Left hindlimb (tissue), 1 donor: ENCODE data around the gene BMP7.
"Not testable (repeated sequence)": the region's sequence is repeated elsewhere in the genome, so short reads cannot be mapped to it uniquely, and the experiment has no call there.

Experiments used
- DNase-seq: peaks from one replicate; pipeline ENCODE4 v3.0.0-alpha.2; 2018

BMP7 gene

DNA sequence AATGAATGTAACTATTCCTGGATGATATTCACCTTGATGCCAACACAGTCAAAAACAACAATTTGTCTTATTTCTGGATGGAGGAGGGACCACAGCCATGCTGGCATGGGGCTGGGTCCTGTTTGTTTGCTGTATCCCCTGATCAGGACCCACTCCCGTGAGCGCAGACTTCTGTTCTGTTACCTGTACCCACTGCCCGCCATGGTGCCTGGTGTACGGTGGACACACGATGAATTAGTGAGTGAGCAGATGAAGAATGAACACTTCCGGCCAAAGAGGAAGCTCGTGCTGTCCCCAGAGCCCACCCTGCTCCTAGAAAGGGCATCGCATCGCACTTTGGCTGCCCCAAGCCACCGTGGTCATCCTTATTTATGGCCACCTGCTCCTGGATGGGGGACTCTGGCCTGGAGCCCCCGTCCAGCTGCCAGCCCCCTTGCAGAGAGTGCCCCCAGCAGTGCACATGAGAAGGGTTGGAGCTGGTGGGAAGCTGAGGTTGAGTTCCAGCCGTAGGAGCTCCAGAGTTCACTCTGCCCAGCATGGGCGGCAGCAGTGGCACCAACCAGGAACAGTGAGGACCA, 100.9 kb downstream of the BMP7 start:
- DNase-seq: no peak

DNA sequence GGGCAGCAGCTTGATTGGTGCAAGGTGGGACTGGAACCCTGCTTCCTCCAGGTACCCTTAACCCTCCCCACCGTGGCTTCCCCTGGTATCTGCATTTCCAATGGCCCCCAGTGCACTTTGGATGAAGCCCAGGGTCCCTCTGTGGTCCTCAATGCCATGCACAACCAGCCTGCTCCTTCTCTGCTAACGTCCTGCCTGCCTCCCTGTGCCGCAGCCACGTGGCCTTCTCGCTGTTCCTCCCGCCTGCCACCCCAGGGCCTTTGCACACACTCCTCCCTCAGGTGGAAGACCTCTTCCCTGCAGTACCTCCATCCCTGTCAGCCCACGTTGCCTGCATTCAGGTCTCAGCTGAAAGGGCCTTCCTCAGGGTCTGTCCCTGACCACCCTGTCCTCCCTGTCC, 101.6 kb downstream of the BMP7 start:
- DNase-seq: no peak

DNA sequence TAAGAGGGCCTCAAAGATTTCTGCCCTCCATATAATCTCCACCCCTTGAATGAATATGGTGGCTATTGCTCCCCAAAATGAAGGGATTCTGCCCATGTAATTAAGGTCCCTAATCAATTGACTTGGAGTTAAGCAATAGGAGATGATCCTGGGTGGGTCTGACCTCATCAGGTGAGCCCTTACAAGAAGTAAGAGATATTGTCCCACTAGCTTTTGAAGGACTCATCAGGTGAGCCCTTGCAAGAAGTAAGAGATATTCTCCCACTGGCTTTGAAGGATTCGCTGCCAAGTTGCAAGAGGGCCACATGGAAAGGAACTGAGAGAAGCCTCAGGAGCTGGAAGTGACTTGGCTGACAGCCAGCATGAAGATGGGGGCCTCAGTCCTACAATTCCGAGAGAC, 103.4 kb downstream of the BMP7 start:
- no peak for DNase-seq

DNA sequence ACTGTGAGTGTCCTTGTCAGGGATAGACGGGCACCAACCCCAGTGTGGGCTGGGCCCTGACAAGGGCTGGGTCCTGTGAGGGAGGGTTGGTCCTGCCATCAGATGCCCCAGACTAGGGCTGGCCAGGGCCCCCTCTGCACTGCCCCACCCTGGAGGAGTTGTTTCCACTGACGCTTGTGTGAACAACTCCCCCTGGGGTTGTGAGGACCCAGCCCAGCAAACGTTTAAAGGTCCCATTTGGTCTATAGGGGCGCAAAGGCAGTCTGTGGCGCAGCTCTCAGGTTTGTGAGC, 104.1 kb downstream of the BMP7 start:
- DNase-seq: no peak

DNA sequence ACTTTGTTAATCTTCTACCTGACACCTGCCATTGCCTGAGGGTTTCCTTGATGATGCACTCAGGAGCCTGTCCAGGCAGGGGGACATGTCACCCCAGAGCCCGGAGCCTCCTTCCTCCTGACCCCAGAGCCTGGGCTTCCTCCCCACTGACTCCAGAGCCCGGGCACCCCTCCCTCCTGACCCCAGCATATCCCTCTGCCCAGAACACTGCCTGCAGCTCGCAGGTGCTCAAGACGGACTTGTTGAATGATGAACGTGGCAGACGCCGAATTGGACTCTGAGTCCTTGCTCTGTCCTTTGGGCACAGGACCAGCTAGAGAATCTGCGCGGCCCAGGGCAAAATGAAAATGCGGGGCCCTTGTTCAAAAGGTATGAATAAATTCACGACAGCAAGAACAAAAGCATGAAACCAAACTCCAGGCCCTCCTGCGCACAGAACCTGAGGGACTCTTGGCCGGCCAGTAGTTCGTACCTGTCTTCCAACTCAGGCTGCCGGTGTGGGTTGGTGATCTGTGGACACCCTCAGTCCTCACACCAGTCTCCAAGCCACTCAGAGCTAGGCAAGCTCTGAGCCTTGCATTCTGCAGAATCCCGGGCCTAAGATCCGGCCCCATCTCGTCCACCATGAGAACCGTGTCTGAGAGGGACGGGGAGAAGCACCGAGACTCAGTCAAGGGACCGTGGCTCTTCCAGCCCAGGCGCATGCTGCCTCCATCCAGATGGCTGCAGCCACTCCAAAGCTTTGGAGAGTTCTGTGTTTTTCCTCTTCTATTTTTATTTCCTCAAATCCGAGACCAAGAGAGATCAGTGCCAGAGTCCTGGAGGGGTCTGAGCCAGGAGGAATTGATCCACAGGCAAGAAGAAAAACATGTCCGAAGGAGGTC, 104.7 kb downstream of the BMP7 start:
- no peak for DNase-seq

DNA sequence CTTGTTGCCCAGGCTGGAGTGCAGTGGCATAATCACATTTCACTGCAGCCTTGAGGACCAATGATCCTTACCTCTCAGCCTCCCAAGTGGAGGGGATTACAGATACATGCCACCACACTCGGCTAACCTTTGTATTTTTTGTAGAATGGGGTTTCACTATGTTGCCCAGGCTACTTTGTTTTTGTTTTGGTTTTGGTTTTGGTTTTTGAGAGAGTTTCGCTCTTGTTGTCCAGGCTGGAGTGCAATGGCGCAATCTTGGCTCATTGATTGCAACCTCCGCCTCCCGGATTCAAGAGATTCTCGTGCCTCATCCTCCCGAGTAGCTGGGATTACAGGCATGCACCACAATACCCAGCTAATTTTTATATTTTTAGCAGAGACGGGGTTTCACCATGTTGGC, 105.5 kb downstream of the BMP7 start:
- DNase-seq: no peak

DNA sequence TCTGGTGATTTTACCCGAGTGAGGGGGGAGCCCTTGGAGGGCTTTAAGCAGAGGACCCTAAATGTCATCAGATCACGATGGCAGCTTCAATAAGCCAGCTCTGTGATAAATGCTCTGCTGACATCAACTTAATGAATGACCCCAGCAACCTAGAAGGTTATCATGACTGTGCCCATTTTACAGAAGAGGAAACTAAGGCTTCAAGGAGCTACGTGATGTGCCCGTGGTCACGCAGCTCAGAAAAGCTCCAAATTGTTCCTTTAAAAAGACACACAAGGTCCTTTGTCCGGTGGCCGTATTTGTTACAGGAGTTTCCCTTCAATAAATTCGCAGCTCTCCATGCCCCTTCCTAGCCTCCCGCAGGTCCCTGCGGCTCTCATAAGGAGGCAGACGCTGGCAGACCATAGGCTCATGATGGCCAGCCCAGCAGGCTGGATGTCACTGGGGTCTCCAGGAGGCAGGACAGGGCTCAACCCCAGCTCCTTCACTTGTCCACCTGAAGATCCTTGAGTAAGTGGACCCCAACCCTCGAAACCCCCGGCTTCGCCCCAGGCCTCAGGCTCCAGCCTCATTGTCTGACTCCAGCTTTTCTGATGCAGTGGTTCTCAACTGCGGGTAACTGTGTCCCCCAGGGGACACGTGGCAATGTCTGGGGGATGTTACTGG, 106.4 kb downstream of the BMP7 start:
- no peak for DNase-seq

DNA sequence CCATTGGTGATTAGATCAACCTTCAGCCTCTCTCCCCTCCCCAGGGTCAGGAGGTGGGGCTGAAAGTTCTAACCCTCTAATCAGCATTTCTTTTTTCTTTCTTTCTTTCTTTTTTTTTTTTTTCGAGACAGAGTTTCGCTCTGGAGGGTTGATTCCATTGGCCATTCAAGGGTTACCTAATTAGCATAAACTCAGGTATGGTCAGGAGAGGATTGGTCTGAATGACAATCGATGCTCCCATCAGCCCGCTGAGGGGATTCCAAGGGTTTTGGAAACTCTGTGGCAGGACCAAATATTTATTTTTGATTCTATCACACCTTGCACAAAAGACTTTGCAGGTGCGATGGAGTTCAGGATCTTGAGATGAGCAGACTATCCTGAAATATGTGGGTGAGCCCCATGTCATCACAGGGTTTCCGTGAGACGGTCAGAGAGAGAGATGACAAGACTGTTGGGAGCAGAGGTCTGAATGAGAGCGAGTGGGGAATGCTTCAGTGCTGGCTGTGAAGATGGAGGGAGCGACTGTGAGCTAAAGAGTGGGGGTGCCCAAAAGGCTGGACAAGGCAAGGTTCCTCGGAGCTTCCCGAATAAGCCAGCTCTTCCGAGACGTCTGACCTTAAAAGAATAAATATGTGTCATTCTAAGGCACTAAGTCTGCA, 107.1 kb downstream of the BMP7 start:
- DNase-seq: no peak

DNA sequence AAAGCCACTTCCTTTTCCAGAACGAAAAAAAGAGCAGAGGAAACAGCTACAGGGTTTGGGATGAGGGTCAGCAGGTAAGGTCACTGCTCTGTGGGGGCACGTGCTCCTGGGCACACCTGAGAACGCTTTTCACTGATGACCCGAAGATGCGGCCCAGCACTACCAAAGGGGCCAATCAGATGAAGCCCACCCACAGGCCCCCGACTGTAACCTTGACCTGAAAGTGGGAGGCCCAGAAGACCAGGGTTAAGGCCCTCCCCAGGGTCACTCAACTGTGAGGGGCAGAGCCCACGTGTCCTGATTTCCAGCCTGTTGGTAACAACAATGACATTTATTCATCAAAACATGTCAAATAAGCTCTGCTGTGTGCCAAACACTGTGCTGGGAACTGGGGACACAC, 108.0 kb downstream of the BMP7 start:
- DNase-seq: no peak

DNA sequence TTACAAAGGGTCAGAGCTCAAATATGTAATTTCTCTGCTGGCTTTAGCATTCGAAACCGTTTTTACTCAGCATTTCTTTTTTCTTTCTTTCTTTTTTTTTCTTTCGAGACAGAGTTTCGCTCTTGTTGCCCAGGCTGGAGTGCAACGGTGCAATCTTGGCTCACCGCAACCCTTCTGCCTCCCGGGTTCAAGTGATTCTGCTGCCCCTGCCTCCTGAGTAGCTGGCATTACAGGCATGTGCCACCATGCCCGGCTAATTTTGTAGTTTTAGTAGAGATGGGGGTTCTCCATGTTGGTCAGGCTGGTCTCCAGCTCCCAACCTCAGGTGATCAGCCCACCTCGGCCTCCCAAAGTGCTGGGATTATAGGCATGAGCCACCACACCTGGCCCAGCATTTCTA, 108.7 kb downstream of the BMP7 start:
- not testable (repeated sequence) for DNase-seq

DNA sequence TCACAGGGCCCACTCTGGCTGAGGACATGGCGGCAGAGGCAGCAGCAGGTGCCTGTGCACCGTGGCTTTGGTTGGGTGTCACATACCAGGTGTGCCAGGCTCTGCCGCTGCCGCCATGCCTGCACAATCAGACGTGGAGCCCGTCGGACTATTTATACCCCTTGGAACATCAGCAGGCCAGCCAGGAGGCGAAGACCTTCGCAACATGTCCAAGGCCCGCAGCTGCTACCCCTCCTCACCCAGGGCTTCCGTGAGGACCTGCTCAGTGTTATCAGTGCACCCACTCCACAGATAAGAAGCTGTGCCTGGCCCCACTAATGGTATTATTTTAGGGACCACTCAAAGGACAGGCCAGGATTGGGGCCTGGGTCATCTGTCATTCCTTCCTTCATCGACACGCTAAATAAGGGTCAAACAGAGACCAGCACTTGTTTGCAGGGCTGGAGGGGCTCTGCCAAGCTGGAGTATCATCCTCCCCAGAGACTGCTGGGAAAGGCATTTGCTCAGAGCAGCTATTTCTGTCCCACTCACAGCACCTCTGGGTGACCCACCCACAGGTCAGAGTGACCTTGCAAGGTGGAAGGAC, 109.2 kb downstream of the BMP7 start:
- DNase-seq: no peak

DNA sequence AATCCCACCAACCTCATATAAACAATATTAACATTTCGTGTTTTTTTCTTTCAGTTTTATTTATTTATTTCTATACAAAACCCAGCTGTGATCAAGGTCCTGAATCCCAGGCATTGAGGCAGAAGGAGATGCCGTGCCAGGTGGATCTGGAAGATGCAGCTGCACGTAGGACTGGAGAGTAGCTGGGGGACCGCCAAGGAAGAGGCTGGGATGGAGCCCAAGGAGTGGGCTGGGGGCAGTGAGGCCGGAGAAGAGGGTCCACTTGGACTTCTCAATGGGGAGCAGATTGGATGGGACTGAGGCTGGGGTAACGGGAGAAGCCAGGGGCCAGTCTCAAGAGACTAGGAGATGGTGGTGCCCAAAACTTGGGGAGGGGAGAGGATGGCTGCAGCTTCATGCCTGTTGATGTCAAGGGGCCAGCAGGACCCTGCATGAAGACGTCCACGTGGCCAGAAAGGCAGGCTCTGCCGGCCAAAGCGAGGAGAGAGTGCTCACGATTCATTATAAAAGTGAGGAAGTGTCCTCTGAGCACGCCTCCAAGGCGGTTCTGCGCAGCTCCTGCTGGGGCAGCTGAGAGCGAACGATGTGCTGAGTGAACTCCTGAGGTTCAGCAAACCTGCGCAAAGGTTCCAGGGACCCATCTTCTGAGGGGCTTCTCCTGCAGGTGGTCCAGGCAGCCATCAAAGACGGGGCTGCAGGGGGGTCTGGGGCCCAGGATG, 110.3 kb downstream of the BMP7 start:
- DNase-seq: no peak

DNA sequence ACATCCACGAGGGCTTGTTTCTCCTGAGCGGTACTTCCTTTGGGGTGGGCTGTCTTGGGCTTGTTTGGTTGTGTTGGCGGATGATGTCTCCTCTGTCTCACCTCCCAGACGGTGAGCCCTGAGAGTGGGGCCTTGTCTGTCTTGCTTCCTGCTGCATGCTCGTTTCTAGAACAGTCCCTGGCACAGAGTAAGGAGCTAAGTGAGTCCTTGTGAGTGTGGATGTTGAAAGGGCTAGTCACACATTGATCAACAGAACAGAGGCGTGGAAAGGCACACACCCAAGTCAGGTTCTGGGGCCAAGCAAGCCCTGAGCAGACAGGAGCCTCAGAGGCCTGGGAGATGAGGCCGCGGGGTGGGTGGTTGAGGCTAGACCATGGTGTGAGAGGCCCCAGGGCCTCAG, 111.0 kb downstream of the BMP7 start:
- no peak for DNase-seq

DNA sequence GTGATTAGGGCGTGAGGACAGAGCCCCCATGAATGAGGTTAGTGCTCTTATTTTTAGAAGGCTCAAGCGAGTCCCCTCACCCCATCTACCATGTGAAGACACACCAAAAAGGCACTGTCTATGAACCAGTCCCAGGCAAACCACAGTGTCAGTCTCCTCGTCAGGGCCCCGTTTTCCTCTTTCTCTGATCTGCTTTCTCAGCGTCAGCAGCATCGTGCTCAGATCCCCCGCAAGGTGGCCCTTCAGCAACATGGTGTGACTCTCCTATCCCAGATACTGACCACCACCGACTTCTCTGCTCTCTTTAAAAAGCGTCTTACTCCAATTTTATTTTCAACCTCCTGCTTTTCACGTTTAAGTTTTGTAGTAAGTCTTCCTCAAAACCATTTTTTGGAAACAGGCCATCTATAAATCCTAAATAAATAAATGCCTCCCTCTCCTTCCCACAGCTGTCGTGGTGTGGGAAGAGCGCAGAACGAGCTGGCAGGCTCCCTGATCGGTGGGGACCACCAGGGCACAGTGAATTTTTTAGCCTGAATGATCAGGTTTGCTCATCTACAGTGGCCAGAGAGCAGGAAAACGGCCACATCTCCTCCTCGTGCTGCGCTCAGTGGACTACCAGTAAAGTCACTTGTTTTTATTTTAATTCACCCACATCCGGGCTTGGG, 113.1 kb downstream of the BMP7 start:
- DNase-seq: no peak

DNA sequence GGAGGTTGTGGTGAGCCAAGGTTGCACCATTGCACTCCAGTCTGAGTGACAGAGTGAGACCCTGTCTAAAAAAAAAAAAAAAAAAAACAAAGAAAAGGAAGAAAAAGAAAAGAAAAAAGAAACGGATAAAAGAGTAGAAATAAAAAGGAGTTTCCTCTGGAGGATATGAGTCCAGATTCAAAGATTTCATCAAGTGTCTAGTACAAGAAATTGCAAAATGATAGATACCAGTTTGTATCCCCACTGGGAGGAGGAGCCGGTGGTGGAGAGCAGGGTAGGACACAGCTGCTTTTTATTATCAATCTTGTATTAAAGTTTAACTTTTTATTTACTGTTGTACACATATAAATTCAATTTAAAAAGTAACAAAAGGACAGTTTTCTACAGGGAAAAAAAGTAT, 113.9 kb downstream of the BMP7 start:
- no peak for DNase-seq

DNA sequence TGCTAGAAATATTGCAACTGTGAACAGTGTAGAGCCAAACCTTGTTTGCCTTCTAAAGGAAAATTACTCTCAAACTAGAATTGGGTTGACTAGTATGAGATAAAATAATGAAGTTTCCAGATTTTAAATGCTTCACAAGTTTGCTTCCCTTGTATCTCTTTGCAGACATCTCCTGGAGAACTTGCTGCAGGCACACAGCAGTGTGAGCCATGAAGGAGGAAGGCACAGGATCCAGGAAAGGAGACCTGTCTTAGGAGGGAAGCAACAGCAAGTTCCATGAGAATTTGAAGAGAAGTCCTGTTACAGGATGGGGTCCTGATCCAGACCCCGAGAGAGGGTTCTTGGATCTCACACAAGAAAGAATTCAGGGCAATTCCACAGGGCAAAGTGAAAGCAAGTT, 115.9 kb downstream of the BMP7 start:
- no peak for DNase-seq

DNA sequence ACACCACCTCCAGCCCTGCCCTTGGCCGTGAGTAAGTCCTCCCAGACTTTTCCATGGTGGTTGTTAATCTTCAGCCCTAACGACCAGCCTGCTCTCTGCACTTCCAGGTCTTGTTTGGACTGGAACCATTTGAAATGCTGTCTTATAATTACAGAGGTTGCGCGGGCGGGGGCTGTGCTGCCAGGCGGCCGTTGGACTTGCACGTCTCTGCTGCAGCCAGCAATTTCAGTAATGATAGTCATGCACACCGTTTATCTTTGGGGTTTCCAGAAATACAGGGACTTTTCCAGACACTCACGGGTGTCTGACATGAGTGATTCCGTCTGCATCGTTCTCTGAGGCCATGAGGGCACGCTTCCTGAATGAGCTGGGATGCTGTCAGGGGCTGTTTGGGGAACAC, 118.2 kb downstream of the BMP7 start:
- peak; percentile 73 for DNase-seq

DNA sequence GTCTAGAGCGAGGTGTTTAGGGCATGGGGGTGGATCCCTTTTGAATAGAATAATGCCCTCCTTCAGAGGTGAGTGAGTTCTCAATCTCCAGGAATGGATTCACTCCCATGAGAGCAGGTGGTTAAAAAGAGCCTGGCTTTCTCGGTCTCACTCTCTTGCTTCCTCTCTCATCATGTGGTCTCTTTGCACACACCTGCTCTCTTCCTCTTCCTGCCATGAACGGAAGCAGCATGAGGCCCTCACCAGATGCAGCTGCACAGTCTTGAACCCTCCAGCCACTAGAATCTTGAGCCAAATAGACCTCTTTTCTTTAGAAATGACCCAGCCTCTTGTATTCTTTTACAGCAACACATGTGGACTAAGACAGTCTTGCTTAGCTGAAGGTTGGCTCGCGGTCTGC, 119.3 kb downstream of the BMP7 start:
- no peak for DNase-seq

DNA sequence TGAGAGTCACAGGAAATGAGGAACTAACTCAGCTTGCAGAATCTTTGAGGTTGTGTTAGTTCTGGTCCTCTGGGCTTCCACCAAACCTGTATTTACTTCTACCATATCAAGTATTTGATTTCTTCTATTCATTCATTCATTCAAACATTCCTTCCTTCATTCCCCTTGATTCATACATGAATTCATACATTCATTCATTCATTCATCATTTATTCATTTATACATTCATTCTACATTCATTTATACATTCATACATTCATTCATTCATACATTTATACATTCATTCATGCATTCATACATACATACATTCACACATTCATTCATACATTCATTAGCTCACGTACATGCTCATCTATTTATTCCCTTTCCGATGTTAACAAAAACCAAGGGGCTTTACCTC, 120.3 kb downstream of the BMP7 start:
- no peak for DNase-seq

DNA sequence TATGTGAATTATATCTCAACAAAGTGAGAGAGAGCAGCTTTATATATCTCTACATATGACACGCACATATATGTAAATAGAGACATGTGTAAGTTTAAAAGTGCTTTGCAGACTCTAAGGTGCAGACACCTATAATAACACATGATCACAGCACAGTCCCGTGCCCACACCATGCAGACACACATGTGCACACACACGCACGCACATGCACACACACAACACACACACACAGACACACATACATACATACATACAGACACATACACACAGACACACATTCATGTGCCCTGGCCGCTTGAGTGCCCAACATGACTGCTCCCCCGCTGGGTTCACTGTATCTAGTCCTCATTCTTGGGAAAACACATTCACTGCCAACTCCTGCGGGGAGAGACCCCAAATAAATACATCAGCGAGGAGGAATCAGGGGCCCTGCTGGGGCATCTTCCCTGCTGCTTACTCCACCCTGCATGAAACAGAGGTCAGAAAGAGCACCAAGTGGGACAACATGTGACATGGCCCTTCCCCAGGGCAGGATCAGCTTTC, 121.3 kb downstream of the BMP7 start:
- no peak for DNase-seq

DNA sequence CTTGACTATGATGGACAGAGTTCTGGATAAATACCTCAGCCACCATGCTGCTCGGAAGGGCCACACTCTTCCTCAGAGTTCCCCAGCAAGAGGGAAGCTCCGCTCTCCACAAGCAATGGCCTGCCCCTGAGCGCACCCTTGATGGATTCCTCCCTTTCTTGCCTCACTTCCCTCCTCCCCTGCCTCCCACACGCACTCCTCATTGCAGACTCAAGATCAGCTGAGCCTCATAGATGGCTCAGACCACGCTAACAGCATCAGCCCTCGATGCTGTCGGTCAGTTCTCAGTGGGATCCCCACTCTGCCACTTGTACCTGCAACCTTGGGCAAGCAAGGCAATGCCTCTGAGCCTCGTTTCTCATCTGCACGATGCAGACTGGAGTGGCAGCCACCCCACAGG, 123.3 kb downstream of the BMP7 start:
- DNase-seq: no peak

DNA sequence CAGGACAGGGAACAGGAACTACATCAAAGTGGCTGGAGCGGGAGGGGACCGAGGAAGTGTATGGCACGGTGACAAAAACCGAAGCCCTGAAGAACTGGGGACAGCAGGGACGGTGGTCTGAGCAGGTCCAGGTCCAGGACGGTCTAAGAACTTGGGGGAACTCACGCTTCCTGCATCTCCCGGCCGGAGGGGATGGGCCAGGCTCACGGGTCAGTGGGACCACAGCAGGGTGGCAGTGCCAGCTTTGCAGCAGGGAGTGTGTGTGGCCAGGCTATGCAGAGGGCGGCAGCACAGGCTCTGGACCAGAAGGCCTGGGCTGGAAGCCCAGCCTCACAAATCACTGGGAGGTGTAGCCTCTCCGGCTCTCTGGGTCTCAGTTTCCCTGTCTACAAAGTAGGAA, 123.8 kb downstream of the BMP7 start:
- no peak for DNase-seq
